GM19372 (cell line): ENCODE data around the gene IL6.
"Not testable (repeated sequence)": the region's sequence is repeated elsewhere in the genome, so short reads cannot be mapped to it uniquely, and the experiment has no call there.

ENCODE experiments used
- ATAC-seq: cut with Tn5 transposase; IDR thresholded peaks from one replicate; pipeline ENCODE4 v1.9.1; 2021; ENCODE audit warnings: mild to moderate bottlenecking, low read depth, moderate library complexity; ENCODE audit not compliant: unreplicated experiment

The IL6 gene

DNA sequence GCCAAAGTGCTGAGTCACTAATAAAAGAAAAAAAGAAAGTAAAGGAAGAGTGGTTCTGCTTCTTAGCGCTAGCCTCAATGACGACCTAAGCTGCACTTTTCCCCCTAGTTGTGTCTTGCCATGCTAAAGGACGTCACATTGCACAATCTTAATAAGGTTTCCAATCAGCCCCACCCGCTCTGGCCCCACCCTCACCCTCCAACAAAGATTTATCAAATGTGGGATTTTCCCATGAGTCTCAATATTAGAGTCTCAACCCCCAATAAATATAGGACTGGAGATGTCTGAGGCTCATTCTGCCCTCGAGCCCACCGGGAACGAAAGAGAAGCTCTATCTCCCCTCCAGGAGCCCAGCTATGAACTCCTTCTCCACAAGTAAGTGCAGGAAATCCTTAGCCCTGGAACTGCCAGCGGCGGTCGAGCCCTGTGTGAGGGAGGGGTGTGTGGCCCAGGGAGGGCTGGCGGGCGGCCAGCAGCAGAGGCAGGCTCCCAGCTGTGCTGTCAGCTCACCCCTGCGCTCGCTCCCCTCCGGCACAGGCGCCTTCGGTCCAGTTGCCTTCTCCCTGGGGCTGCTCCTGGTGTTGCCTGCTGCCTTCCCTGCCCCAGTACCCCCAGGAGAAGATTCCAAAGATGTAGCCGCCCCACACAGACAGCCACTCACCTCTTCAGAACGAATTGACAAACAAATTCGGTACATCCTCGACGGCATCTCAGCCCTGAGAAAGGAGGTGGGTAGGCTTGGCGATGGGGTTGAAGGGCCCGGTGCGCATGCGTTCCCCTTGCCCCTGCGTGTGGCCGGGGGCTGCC is at the start of gene IL6:
IL6 (plus strand) TSS at position 294 of the 807 bp plus-strand sequence; CDS start at position 357, 63 bp downstream.
- no peak for ATAC-seq

DNA sequence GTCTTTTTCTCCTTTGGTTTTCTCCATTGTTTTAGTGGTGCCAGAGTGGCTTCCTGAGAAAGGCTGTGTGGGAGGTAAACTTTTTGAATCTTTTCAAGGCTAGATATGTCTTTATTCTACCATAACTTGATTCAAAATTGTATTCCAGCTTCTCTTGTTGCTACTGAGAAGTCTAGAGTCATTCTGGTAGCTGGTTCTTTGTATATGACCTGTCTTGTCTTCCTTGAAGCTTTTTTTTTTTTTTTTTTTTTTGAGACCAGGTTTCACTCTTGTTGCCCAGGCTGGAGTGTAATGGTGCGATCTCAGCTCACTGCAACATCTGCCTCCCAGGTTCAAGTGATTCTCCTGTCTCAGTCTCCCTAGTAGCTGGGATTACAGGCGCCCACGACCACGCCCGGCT is 49.7 kb upstream of the IL6 start:
- not testable (repeated sequence) for ATAC-seq

DNA sequence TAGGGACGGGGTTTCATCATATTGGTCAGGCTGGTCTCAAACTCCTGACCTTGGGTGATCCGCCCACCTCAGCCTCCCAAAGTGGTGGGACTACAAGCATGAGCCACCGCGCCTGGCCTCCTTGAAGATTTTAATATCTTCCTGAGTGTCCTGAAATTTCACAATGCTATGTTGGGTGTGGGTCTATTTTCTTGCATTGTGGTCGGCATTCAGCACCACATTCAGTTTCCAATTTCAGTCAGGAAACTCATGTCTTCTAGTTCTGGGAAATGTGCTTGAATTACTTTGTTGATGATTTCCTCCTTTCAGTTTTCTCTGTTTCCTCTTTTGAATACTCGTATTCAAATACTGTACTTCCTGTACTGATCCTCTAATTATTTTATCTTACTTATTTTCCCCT is 49.3 kb upstream of the IL6 start:
- no peak for ATAC-seq

DNA sequence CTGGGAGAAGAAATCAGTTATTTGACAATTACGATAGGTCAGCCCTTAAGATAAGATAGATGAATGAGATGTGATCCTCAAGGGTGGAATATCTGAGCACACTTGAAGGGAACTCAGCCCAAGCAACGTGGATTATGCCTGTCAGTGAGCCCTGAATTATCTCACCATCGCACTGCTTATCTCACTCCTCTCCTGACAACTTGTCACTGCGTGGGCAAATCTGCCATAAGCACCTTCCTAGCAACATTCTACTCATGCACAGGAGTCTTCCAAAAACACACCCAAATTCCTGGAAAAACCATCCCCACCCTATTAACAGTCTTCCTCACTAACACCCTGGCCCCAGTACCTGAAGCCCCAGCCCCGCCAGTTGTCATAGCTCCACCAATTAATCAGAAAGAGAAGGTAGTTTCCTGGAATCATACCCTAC is 46.5 kb upstream of the IL6 start:
- ATAC-seq = no peak

DNA sequence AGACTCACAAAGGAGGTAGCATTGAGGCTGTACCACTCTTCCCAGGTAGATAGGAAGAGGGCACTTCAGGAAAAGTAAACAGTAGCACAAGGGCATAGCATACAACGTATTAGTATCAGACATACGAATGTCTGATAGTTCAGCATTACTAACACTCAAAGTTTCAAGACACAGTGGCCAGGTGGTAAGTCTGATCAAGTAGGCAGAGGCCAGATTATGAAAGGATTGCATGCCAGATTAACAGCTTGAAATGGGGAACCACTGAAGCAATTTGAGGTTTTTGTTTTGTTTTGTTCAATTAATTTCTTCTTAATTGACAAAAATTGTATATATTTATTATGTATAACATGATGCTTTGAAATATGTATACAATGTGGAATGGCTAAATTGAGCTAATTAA is 45.7 kb upstream of the IL6 start:
- no peak for ATAC-seq

DNA sequence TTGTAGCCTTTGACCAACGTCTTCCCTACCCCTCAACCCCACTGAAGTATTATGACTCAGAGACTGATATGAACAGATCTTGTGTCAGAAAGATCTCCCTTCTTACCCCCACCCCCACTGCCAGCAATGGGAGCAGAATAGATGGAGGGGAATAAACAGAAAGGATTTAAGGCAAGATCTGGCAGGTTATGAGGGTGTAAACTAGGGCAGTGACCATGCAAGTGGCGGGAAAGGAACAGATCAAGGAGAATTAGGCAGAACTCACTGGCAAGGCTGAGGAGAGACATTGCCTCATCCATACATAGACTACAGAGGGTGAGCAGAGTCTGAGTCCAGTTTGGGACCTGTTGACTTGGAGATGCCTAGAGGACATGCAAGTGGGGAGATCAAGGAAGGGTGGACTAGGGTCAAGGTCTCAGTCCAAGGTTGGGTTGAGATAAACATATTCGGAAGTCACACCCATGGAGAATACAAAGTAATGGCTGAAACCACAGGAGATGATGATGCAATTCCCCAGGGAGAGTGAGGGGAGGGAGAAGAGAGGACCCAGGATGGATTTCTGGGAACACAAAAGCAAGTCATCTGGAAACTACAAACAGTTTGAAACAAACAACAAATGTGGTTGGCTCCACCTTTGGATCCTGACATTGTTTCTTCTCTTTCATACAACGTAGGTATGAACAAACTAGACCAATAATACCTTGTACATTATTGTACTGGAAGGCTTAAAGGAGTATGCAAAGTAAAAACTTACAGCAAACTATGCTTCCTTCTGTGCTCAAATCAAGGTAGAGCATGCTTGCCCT is 44.9 kb upstream of the IL6 start:
- no peak for ATAC-seq

DNA sequence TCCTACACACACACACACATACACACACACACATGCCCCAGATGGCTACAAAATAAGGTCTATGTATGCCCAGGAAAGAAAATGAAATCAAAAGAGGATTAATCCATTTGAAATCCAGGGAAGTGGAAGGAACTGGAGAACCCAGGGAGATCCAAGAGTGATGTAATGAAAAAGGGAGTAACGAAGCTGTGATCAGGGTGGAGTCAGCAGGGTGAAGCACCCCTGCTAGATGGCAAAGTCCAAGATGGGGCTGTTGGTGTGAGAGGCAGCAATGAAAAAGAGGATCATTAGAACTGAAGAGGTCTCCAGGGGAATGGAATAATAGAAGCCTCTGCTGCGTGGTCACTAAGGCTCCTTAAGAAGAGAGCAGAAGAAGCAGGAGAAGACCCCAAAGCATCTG is 43.6 kb upstream of the IL6 start:
- no peak for ATAC-seq

DNA sequence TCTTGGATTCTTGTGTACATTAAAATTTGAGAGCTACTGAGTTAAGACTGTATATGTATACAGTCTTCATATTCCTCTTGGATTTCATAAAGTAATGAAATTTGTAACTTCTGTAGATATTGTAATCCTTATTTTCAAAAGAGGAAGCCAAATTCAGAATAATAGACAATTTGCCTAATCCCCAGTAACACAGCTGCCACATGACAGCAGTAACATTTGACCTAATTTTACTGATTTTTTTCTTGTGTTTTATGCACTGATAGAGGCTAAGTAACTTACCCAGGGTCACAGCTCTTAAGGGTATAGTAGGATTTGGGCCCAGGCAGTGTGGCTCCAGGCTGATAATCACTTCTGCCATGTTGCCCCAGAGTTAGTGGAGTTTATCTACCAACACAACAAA is 40.4 kb upstream of the IL6 start:
- no peak for ATAC-seq

DNA sequence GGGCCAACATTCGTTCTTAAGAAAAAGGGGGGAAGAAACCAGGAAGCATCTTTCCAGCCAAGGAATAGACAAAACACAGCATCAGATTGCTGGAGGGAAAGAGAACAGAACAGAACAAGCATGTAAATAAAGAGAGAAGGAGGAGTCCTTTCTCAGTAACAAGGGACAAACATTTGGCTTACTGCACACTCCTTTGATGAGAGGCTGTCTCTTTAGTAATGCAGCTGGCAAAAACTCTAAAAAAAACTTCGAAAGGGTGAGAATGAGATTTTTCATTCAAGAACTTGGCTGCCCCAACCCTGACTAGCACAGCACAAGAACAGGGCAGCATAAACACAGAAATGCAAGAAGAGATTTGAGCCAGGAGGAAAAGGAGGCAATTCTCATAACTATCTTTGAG is 38.9 kb upstream of the IL6 start:
- no peak for ATAC-seq

DNA sequence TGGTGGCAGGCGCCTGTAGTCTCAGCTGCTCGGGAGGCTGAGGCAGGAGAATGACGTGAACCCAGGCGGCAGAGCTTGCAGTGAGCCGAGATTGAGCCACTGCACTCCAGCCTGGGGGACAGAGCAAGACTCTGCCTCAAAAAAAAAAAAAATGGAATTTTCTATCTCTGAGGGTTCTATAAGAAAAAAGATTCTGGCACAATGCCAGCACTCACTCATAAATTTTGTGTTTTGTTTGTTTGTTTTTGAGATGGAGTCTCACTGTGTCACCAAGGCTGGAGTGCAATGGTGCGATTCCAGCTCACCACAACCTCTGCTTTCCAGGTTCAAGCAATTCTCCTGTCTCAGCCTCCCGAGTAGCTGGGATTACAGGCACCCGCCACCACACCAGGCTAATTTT is 38.1 kb upstream of the IL6 start:
- ATAC-seq = not testable (repeated sequence)

DNA sequence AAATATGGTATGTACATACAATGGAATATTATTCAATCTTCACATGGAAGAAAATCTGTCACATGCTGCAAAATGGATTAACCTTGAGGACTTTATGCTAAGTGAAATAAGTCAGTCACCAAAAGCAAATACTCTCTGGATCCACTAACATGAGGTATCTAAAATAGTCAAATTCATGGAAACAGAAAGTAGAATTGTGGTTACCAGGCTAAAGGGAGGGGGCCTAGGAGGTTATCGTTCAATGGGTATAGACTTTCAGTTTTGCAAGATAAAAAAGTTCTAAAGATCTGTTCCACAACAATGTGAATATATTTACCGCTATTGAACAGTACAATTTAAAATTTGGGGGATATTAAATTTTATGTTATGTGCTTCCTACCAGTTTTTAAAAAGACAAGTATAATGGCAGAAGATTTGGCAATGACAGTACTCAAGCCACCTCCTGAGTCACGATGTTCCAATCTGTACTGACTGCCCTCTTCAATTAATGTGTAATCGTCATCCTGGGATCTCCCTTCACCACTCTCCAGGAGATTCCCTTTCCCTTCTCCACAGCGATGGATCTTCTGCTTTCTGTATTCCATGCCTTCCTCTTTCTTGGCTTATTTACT is 32.3 kb upstream of the IL6 start:
- ATAC-seq = peak; percentile 45

DNA sequence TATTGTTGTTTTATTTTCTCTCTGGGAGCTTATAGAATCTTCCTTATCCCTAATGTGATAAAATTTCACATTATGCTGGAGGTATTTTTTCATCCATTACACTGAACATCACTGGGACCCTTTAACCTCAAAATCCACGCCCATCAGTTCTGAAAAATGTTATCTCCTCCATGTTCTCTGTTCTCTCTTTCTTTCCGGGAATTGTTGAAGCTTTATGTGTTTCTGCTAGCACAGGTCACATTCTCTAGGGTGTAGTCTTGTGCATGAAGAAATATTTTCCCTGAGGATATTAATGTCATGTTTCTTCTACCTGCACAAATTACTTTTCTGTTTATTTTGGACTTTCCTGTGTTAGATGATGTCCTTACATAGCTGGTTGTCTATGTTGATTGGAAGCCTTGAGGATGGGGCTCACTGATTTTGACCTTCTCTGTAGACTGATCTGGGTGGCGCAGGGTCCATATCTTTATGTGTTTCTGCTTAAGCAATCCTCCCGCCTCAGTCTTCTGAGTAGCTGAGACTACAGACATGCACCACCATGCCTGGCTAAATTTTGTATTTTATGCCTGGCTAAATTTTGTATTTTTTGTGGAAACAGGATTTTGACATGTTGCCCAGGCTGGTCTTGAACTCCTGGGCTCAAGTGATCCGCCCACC is 31.4 kb upstream of the IL6 start:
- no peak for ATAC-seq

DNA sequence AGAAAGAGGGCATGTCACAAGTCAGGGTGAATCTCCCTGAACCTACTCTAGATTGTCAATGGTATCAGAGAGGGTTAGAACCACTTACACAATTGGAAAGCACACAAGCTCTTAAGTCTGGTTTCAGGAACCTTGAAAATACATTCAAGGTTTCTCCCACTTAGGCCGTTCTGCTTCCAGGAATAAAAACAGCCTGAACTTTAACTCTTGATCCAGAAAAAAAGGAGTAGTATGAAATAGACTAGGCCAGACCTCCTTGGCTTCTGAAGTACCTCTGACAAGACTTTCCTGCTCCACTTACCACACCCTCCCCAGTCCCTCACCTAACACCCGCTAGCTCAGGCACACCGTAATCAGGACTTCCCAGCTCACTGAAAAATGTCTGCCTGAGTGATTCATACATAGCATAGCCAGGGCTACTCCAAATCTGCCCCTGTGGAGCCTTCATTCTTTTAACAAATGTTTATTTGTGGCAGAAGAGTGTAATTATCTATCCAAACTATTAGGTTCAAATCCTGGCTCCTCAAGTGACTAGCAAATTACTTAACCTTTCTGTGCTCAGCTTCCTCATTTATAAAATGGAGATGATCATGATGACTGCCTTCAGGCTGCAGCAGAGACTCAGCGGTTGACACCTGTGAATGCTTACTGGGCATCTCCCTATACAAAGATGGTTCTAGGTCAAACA is 30.3 kb upstream of the IL6 start:
- ATAC-seq = no peak

DNA sequence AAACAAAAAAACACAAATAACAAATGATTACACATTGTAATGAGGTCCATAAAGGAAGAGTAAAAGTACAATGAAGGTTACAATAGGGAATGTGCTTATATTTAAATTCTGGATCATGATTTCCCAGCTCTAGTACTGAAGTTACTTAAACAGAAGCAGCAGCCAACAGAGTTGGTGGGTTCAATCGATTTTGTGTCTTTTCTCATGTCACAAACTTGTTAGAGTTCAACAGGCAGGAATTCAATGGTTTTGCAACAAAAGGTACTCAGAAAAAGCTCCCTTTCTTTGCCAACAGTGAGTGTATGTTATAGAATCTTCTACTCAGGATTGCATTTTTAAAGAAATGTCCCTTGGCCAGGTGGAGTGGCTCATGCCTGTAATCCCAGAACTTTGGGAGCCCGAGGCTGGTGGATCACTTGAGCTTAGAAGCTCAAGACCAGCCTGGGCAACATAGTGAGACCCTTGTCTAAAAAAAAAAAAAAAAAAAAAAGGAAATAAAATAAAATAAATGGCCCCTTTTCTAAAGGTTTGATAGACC is 29.6 kb upstream of the IL6 start:
- no peak for ATAC-seq

DNA sequence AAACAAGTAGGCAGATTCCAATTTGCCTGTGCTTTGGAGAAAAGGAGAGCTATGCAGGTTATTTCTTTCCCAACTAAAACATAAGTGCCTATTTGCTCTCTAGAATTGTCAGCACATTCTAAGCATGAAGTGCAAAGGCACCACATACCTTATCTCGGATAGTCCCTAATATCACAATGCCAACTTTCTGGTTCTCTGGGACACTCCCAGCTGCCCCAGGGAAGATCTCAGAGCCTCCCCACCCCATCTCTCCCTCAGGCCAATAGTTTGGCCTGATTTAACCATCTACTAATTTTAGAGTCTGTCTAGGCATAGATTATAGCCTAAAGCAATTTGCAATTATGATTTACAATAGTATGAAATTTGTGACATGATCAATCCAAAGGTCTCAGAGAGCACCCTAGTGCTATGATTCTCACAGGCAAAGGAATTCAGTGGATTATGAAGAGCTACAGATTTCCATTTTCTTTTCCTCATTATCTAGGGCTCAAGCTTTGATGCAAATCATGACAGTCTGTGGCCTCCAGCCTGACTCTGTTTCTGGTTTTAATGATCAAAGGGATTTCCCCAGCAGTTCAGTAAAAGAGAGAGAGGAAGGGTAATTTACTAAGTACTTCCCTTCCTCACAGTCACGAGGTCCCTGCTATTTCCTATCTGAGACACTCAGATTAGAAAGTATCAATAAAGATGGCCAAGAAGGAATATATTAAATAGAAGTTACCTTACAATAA is 29.0 kb upstream of the IL6 start:
- peak; percentile 74 for ATAC-seq

DNA sequence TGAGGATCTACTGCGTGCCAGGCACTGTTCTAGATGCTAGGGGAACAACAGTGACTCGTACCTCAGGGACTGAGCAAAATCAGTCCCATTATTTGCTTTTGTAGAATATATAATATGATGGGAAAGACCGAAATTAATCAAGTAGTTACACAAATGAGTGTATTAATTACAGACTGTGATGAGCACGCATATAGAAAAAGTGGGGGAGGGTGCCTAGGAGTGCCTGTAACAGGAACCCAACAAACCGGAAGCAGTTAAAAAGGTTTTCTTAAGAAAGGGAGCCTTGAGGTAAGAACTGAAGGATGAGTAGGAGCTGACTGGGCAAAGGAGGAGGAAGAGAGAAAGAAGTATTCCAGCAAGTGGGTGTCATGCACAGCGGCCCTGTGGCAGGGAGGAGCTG is 28.2 kb upstream of the IL6 start:
- no peak for ATAC-seq

DNA sequence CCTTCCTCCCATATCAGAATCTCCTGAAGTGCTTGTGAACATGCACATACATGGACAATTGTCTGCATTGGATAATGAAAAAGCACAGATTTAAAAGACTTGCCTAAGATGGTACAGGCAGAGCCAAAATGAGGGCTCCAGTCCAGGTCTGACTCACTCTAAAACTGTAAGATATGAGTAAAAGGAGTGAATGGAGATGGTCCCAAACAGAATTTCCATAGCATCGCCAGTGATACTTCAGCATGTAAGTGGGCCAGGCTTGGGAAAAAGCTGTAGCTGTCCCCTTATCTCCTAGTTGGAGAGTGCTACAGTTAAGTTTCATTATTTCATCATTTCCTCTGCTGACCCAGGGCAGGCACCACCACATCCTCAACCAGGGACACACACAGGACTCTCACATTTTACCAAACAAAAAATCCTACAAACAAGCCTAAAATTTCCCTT is 26.4 kb upstream of the IL6 start:
- ATAC-seq = no peak

DNA sequence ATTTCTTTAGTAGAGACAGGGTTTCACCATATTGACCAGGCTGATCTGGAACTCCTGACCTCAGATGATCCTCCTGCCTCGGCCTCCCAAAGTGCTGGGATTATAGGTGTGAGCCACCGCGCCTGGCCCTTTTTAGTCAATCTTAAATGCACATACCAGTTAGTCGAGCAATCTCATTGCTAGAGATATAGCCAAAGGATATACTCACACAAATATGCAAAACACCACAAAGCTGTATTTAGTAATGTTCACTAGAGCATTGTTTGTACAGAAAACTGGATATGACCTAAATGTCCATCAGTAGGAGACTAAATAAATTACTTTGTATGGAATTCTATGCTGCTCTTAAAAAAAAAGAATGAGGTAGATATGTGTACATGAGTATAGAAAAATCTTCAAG is 24.5 kb upstream of the IL6 start:
- ATAC-seq = no peak

DNA sequence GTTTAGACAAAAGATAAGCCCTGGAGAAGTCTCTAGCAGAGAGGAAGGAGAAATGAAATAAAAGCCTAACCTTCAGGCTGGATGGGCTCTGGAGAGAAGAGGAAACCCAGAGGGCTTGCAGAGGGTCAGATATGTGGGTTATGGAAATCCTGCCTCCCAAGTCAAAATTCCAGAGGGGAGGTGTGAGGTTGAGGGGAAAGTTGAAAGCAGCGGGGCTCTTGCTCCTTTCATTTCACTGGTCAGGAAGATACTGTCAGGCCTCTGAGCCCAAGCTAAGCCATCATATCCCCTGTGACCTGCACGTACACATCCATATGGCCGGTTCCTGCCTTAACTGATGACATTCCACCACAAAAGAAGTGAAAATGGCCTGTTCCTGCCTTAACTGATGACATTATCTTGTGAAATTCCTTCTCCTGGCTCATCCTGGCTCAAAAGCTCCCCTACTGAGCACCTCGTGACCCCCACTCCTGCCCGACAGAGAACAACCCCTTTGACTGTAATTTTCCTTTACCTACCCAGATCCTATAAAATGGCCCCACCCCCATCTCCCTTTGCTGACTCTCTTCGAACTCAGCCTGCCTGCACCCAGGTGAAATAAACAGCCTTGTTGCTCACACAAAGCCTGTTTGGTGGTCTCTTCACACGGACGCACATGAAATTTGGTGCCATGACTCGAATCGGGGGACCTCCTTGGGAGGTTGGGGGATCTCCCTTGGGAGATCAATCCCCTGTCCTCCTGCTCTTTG is 23.7 kb upstream of the IL6 start:
- ATAC-seq = not testable (repeated sequence)
